Measurements from ENCODE around the gene PPP3R1.

The PPP3R1 gene

GRCh38 chr2:68151037-68151436, 101.3 kb downstream of the PPP3R1 start:
- DNase-seq (ENCODE audit: low read depth in 3 of 3): no peak

GRCh38 chr2:68141875-68142274, 110.5 kb downstream of the PPP3R1 start:
- no peak for DNase-seq (ENCODE audit: low read depth in 3 of 3)

GRCh38 chr2:68135448-68136320, 116.6 kb downstream of the PPP3R1 start:
- DNase-seq (ENCODE audit: low read depth in 3 of 3): no peak

GRCh38 chr2:68134554-68134953, 117.8 kb downstream of the PPP3R1 start:
- DNase-seq (ENCODE audit: low read depth in 3 of 3): no peak

GRCh38 chr2:68134120-68134519, 118.2 kb downstream of the PPP3R1 start:
- no peak for DNase-seq (ENCODE audit: low read depth in 3 of 3)
